Erythroblast (primary cell): Measurements from ENCODE around the gene INSYN2B.

Experiments
- DNase-seq, 2 experiments: peaks; one replicate each; lab custom pipeline; 2025; lab: John Stamatoyannopoulos, UW
- GATA1 ChIP-seq: IDR thresholded peaks from 2 replicates; pipeline ENCODE4 v1.6.1; 2011; ENCODE audit warnings: low read depth, mild to moderate bottlenecking, control low read depth, low read length, moderate library complexity
- POLR2A ChIP-seq: IDR thresholded peaks from 2 replicates; pipeline ENCODE4 v1.6.1; 2011; ENCODE audit warnings: mild to moderate bottlenecking, low read length

The INSYN2B gene

DNA sequence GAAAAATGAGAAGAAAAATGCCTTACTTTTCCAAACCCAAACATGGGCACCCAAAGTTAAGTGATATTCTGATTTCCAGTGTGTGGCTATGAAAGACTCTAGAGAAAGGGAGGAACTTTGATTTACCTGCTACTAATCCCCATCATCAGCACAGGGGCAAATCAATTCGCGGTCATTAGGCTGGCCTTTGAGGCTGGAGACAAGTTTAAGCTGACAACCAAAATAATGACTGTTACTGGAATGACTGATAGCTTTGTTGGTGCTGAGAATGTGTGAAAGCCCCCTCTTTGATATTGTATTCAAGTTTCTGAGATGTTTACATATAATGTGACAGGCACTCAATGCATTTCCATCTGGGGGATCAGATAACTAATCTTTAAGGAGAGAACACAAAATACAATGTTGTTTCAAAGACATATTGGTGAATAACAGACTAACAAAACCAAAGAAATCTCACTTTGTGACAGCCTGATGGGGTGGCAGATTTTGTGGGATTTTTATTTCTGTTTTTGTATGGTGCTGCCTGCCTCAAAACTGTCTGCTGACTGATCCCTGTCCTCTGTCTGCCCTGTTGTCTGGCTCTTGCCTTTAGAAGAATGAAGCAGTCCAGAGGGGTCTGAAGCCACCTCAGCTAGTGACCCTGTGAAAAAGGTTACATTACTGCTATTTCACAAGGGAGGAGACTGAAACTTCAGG, 12.6 kb upstream of the INSYN2B start:
- no peak for DNase-seq
- TF ChIP-seq GATA1, result no peak
- no peak for TF ChIP-seq POLR2A

DNA sequence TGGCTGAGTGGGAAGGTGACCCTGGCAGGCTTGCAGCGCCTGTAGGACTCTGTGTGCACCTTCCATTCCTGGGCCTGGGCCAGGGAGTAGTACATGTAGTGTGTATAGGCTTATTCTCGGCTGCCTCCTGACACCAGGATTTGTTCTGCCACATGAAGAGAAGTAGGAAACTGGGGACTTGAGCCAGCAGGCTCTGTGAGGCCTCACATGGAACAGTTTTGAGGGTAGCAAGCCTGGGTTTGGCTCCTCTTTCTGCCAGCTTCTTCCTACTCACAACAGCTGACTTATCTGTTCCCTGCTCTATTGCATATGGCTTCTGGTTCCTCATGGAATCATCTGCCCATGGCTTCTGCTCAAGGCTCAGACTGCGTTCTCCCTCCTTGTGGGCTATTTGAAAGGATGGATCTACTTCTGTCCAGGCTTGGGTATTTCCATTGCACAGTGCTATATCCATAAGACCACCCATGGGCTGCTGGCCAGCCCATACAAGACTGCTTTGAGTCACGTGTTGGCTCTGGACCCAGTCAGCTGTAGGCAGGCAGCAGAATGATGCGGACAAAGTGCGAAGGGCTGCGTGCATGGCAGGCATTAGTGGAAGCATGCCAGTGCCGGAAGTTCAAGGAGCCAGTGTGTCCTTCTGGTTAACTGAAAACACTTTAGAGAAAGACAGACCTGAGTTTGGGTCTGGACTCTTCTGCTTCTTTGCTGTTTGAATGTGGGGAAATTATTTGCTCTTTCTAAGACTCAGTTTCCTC, 11.0 kb upstream of the INSYN2B start:
- no peak for DNase-seq
- no peak for TF ChIP-seq POLR2A
- TF ChIP-seq GATA1, result no peak

DNA sequence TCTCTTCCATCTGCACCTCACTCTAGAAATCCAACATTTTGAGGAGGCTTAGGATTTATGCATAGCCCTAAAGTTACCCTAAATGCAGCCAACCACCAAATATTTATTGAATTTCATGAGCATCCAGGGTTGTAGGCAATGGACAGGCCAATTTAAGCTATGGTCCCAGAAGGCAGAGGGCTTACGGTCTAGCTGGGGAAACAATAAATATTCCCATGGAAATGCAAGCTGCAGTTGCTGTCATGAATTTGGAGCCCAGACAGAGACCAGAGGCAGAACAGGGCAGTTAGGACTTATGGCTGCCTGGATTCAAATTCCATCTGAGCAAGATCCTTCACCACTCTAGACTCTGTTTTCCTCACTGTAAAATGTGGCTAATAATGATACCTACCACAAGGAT, 9.1 kb upstream of the INSYN2B start:
- DNase-seq, result no peak
- no peak for TF ChIP-seq POLR2A
- TF ChIP-seq GATA1, result no peak

- TF ChIP-seq POLR2A (no peak), GATA1 (no peak)
These were observed 8.7 kb upstream of the INSYN2B start for GRCh38 chr5:169988947-169989346.

DNA sequence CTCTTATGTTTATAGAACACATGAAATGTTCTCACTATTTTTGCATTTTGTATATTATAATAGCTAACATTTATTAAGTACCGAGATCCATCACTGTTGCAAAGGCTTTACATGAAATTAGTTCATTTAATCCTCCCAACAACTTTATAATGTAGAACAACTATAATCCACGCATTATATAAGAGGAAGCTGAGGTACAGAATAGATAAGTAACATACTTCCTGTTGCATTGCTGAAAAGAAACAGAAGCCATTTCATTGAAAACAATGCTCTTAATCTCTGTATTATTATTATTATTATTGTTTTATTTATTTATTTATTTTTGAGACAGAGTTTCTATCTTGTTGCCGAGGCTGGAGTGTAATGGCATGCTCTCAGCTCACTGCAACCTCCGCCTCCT, 7.9 kb upstream of the INSYN2B start:
- DNase-seq, result no peak
- no peak for TF ChIP-seq POLR2A
- no peak for TF ChIP-seq GATA1

More at GRCh38 chr5:169988947-169989346, 8.7 kb upstream of the INSYN2B start:
- no peak for DNase-seq

- TF ChIP-seq GATA1 (no peak), POLR2A (no peak)
- DNase-seq, result no peak
These were observed 424 bp downstream of the INSYN2B start for GRCh38 chr5:169979871-169980270.

GRCh38 chr5:169978714-169979113, 1.6 kb downstream of the INSYN2B start:
- TF ChIP-seq POLR2A (no peak), GATA1 (no peak)
- DNase-seq, result no peak

DNA sequence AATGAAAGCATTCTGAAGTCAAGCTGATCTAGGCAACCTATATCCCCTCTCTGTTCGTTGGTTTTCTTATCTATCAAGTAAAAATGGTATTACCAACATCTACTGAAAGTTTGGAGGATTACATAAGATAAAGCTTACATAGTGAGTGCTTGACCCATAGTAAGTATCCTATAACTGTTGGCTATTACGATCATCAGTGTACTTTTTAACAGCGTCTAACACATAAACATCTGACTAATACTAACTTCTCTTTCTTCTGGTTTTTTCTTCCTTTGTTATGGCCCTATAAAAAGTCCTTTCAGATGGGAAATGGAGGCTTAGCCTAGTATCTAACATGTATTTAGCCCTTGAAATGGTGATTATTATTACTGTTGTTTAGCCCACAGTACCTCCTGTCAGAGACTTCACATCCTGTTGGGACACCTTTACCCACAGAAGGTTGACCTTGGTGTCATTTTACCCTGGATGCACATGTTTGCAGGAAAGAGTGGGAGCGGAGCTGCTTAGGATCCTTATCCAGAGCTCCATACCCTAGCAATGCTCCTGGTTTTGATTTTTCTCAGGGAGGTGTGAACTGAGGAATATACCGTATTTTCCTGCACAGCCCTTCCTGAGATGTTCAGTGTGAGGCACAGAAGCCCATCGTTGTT, 6.0 kb downstream of the INSYN2B start:
- no peak for DNase-seq
- no peak for TF ChIP-seq POLR2A
- TF ChIP-seq GATA1, result no peak

DNA sequence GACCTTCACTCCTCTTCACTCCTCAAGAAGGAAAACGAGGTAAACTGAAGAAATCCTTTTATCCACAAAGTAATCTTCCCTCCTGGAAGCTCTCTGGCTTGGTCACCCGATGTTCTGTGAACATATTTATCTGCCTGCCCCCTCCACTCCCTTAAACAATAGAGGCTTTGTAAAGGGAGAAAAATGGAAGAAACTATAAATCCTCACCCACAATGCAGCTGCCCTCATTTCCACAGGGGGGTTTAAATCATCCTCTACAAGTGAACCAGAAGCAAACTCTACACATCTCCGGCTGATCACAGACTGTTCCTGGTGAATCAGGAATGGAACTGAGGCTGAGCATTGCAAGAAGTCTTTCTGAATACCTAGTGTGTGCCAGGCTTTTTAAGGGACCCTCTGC, 7.2 kb downstream of the INSYN2B start:
- DNase-seq, result no peak
- no peak for TF ChIP-seq GATA1
- no peak for TF ChIP-seq POLR2A

DNA sequence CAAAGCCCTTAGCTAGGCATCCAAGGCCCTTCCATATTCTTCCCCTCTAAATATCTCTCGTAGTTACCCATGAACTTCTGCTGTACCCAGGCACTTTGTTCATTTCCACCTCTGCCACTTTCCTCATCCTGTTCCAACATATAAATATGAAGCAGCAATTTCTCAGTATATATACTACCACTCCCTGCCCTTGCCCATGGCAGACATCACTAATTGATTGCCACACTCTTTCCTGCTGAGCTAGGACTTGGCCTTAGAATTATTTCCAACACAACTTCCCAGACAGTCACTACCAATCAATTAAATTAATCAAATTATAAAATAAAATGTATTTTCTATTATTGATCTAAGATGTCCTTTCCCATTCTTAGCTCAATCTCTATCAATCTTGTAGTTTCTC, 8.5 kb downstream of the INSYN2B start:
- no peak for TF ChIP-seq GATA1
- no peak for DNase-seq

- TF ChIP-seq GATA1 (no peak), POLR2A (no peak)
- DNase-seq, result no peak
These were observed 9.2 kb downstream of the INSYN2B start for GRCh38 chr5:169970911-169971765.

- no peak for DNase-seq
- TF ChIP-seq POLR2A (no peak), GATA1 (no peak)
These were observed 10.0 kb downstream of the INSYN2B start for GRCh38 chr5:169970339-169970738.

- TF ChIP-seq POLR2A (no peak), GATA1 (no peak)
- no peak for DNase-seq
These were observed 16.0 kb downstream of the INSYN2B start for GRCh38 chr5:169964246-169964645.
